DND-41 (cell line): ENCODE results near the gene RILPL2.

ENCODE experiments used
- ATAC-seq: fragments of 200-7000 bp; cut with Tn5 transposase; 3 replicates; pipeline ENCODE4 v1.9.1; 2021; ENCODE audit warnings: low read depth; ENCODE audit not compliant: insufficient read depth
- DNase-seq: peaks from one replicate; pipeline ENCODE4 v3.0.0-alpha.2; 2020
- H2AFZ ChIP-seq: 2 replicates; pipeline ENCODE4 v1.6.0; 2012; ENCODE audit warnings: low read depth, low read length
- H3K27ac ChIP-seq: 2 replicates; pipeline ENCODE4 v1.5.1; 2012; ENCODE audit warnings: low read length, inconsistent platforms
- H3K27me3 ChIP-seq: fragments of 200-600 bp; sonication (generic); 2 replicates; pipeline ENCODE4 v1.6.0; 2012; ENCODE audit warnings: low read length, mild to moderate bottlenecking, inconsistent platforms; ENCODE audit not compliant: insufficient read depth, poor library complexity
- H3K36me3 ChIP-seq: 2 replicates; pipeline ENCODE4 v1.5.1; 2012; ENCODE audit warnings: low read length, inconsistent platforms; ENCODE audit not compliant: insufficient read depth
- H3K4me1 ChIP-seq: 2 replicates; pipeline ENCODE4 v1.5.1; 2012; ENCODE audit warnings: mild to moderate bottlenecking, low read length; ENCODE audit not compliant: insufficient read depth
- H3K4me2 ChIP-seq: 2 replicates; pipeline ENCODE4 v1.6.0; 2012; ENCODE audit warnings: mild to moderate bottlenecking, moderate library complexity, low read length, inconsistent platforms; ENCODE audit not compliant: insufficient read depth
- H3K4me3 ChIP-seq, 2 experiments: fragments of 200-600 bp in 1 of 2; shearing (Covaris generic) in 1 of 2; 2 replicates each; pipeline ENCODE4 v1.5.1; 2012 to 2016; ENCODE audit warnings: inconsistent platforms in 2 of 2, low read length in 2 of 2, mild to moderate bottlenecking in 2 of 2, low read depth in 1 of 2, moderate library complexity in 1 of 2
- H3K79me2 ChIP-seq: 2 replicates; pipeline ENCODE4 v1.6.0; 2012; ENCODE audit warnings: low read length, inconsistent platforms; ENCODE audit not compliant: insufficient read depth
- H3K9ac ChIP-seq: 2 replicates; pipeline ENCODE4 v1.6.0; 2012; ENCODE audit warnings: low read depth, mild to moderate bottlenecking, inconsistent platforms, low read length, moderate library complexity
- H3K9me3 ChIP-seq: 2 replicates; pipeline ENCODE4 v1.5.1; 2012; ENCODE audit warnings: low read length, moderate library complexity, mild to moderate bottlenecking, inconsistent platforms; ENCODE audit not compliant: insufficient read depth, severe bottlenecking
- H4K20me1 ChIP-seq: 2 replicates; pipeline ENCODE4 v1.6.0; 2012; ENCODE audit warnings: low read length; ENCODE audit not compliant: insufficient read depth
- CTCF ChIP-seq: IDR thresholded peaks from 2 replicates; pipeline ENCODE4 v1.5.1; 2012; ENCODE audit warnings: borderline replicate concordance, low read length, moderate library complexity, mild to moderate bottlenecking; ENCODE audit not compliant: poor library complexity, severe bottlenecking; ENCODE audit errors: extremely low read depth
- EZH2 ChIP-seq: IDR thresholded peaks from 3 replicates; pipeline ENCODE4 v1.6.1; 2012; ENCODE audit warnings: borderline replicate concordance, low read depth, mild to moderate bottlenecking, moderate library complexity, low read length, inconsistent platforms; ENCODE audit not compliant: severe bottlenecking

RILPL2 gene

GRCh38 chr12:123436017-123436964 is at the start of gene RILPL2:
TSS of gene RILPL2 (minus strand) at chr12:123436684. CDS start at chr12:123436420, 264 bp downstream.
- peak within 1 kb of the TSS; percentile 95 for H3K4me2 ChIP-seq
- H3K27me3 ChIP-seq = no peaks in the 10 kb centered on the region
- H3K36me3 ChIP-seq = no peaks in the 10 kb centered on the region
- peak within 1 kb of the TSS; percentile 47 to 81 for H3K4me3 ChIP-seq
- peaks cover 36% of the 10 kb centered on the region for H3K79me2 ChIP-seq
- no peaks in the 10 kb centered on the region for H4K20me1 ChIP-seq
- peak within 1 kb of the TSS; percentile 88 for H2AFZ ChIP-seq
- DNase-seq = peak; percentile 91
- no peak for TF ChIP-seq EZH2
- peak; percentile 35 for TF ChIP-seq CTCF
- H3K9ac ChIP-seq = peak within 1 kb of the TSS; percentile 66
- peak; percentile 89 for ATAC-seq
- peak within 1 kb of the TSS; percentile 73 for H3K27ac ChIP-seq
- no peaks in the 10 kb centered on the region for H3K9me3 ChIP-seq
- H3K4me1 ChIP-seq = peaks cover 45% of the 10 kb centered on the region

GRCh38 chr12:123485756-123486155 is 49.3 kb upstream of the RILPL2 start:
- H3K9me3 ChIP-seq = no peaks in the 10 kb centered on the region
- DNase-seq (no peak), ATAC-seq (no peak)
- no peak overlapping the region for H3K4me2 ChIP-seq
- no peak overlapping the region for H3K4me3 ChIP-seq
- TF ChIP-seq EZH2 = no peak
- TF ChIP-seq CTCF = no peak
- no peaks in the 10 kb centered on the region for H4K20me1 ChIP-seq
- H3K27me3 ChIP-seq = no peaks in the 10 kb centered on the region
- H3K79me2 ChIP-seq = no peaks in the 10 kb centered on the region
- H3K36me3 ChIP-seq = no peaks in the 10 kb centered on the region
- H3K4me1 ChIP-seq = peaks cover 17% of the 10 kb centered on the region
- H3K27ac ChIP-seq = no peak overlapping the region
- no peak overlapping the region for H2AFZ ChIP-seq
- H3K9ac ChIP-seq = no peak overlapping the region

DNA sequence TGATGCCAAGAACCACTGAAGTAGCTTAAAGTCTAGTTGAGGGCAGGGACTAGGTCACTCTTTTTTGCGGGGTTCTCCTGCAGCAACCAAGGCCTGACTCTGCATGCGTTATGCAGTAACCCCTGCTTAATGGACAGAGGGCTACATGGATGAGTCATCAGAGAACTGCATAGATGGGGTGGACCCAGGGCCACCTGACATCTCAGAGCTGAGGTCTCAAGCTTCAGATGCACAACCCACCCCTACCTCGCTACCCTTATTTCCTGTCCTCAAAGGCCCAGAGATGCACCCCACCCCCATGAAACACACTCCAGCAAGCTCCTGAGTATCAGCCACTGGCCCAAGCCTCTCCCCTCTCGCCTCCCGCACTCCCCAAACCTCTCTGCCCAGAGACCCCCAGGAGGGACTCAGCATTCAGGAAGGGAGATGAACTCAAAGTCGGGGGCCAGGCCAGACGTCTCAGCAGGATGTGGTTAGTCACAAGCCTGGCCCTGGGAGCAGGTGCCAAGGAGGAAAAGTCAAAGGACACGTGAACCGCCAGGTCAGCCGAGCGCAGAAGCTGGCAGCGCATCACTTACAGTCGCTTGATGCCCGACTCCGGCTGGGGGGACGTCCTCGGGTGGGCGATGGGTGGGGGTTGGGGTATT is 47.2 kb upstream of the RILPL2 start:
- H3K9ac ChIP-seq = no peak overlapping the region
- peak overlapping the region; percentile 4; the same call in 1 of the 2 replicates for H3K27ac ChIP-seq
- DNase-seq (peak; percentile 76), ATAC-seq (peak; percentile 84)
- no peak overlapping the region for H3K4me2 ChIP-seq
- TF ChIP-seq CTCF (no peak), EZH2 (no peak)
- 0 out of 2 replicates have a peak, but pooled peaks cover 5% of the 10 kb centered on the region for H3K36me3 ChIP-seq
- H3K4me3 ChIP-seq = no peak overlapping the region
- no peak overlapping the region for H2AFZ ChIP-seq
- peaks cover 17% of the 10 kb centered on the region for H3K4me1 ChIP-seq
- no peaks in the 10 kb centered on the region for H3K9me3 ChIP-seq
- no peaks in the 10 kb centered on the region for H3K27me3 ChIP-seq
- no peaks in the 10 kb centered on the region for H3K79me2 ChIP-seq
- no peaks in the 10 kb centered on the region for H4K20me1 ChIP-seq
